IMR-90 (cell line): ENCODE results near the gene CRISPLD2. TPM values are rescaled to one million over a fixed set of nuclear protein-coding genes. Genes with fewer than 3 reads are reported as not detected.
A peak's percentile ranks its signal among the peaks of the same experiment; 100 is the strongest.

ENCODE experiments used
- ATAC-seq: fragments of 200-7000 bp; cut with Tn5 transposase; 2 replicates; pipeline ENCODE4 v1.9.1; 2020; ENCODE audit warnings: low read depth, mild to moderate bottlenecking, moderate library complexity
- BruUV-seq: library from RNA; stranded (reverse); fragments of 400-500 nt; replicated peaks from 2 replicates; lab custom pipeline; 2021; lab: Mats Ljungman, UMichigan
- CTCF ChIA-PET: fragments of 300-600 bp; formaldehyde crosslinking; extraction: SDS; loops from one replicate; lab custom pipeline; 2021; ENCODE audit warnings: antibody characterized with exemption; lab: Yijun Ruan, JAX
- POLR2A ChIA-PET: fragments of 300-600 bp; sonication (Branson Sonifier 250); formaldehyde crosslinking; loops from one replicate; lab custom pipeline; 2022; ENCODE audit warnings: antibody characterized with exemption; ENCODE audit not compliant: unreplicated experiment; lab: Charles Lee
- DNase-seq: peaks from one replicate; pipeline ENCODE4 v3.0.0; 2013
- H2AFZ ChIP-seq: replicated peaks from 2 replicates; pipeline ENCODE3; 2013; ENCODE audit warnings: low read length, mild to moderate bottlenecking; ENCODE audit not compliant: poor library complexity
- H2AK5ac ChIP-seq: 2 replicates; pipeline ENCODE4 v1.6.1; 2013; ENCODE audit warnings: low read depth, low read length, inconsistent platforms
- H2AK9ac ChIP-seq: replicated peaks from 2 replicates; pipeline ENCODE3; 2013; ENCODE audit warnings: mild to moderate bottlenecking, low read depth, low read length, moderate library complexity; ENCODE audit not compliant: poor library complexity
- H2BK120ac ChIP-seq: 2 replicates; pipeline ENCODE4 v1.6.1; 2013; ENCODE audit warnings: low read depth, low read length, inconsistent platforms
- H2BK15ac ChIP-seq: 3 replicates; pipeline ENCODE4 v1.6.1; 2013; ENCODE audit warnings: low read depth, low read length, inconsistent platforms
- H2BK20ac ChIP-seq: 2 replicates; pipeline ENCODE4 v1.6.1; 2013; ENCODE audit warnings: low read depth, mild to moderate bottlenecking, inconsistent platforms, low read length, moderate library complexity
- H2BK5ac ChIP-seq: 2 replicates; pipeline ENCODE4 v1.6.1; 2013; ENCODE audit warnings: mild to moderate bottlenecking, low read depth, low read length, inconsistent platforms; ENCODE audit not compliant: poor library complexity, severe bottlenecking
- H3K14ac ChIP-seq: replicated peaks from 2 replicates; pipeline ENCODE4 v1.6.1; 2013; ENCODE audit warnings: low read depth, low read length, inconsistent platforms
- H3K18ac ChIP-seq: 2 replicates; pipeline ENCODE4 v1.6.1; 2013; ENCODE audit warnings: low read depth, low read length, control low read depth
- H3K23ac ChIP-seq: 2 replicates; pipeline ENCODE4 v1.6.1; 2013; ENCODE audit warnings: low read depth, low read length, inconsistent platforms
- H3K27ac ChIP-seq: 2 replicates; pipeline ENCODE4 v1.5.1; 2013; ENCODE audit warnings: mild to moderate bottlenecking, control low read depth, low read length; ENCODE audit not compliant: insufficient read depth
- H3K27me3 ChIP-seq: 2 replicates; pipeline ENCODE4 v1.6.1; 2013; ENCODE audit warnings: low read length; ENCODE audit not compliant: control insufficient read depth, insufficient read depth
- H3K36me3 ChIP-seq: 2 replicates; pipeline ENCODE4 v1.6.1; 2013; ENCODE audit warnings: low read length, mixed read lengths; ENCODE audit not compliant: control insufficient read depth, insufficient read depth
- H3K4ac ChIP-seq: 2 replicates; pipeline ENCODE4 v1.6.1; 2013; ENCODE audit warnings: low read depth, low read length, inconsistent platforms
- H3K4me1 ChIP-seq: 2 replicates; pipeline ENCODE4 v1.6.1; 2013; ENCODE audit warnings: low read length, mixed read lengths; ENCODE audit not compliant: control insufficient read depth, insufficient read depth
- H3K4me2 ChIP-seq: 2 replicates; pipeline ENCODE4 v1.6.1; 2013; ENCODE audit warnings: low read depth, mild to moderate bottlenecking, control low read depth, low read length, moderate library complexity
- H3K4me3 ChIP-seq: 2 replicates; pipeline ENCODE4 v1.5.1; 2013; ENCODE audit warnings: low read depth, mild to moderate bottlenecking, control low read depth, low read length, moderate library complexity; ENCODE audit not compliant: insufficient read depth
- H3K56ac ChIP-seq: 2 replicates; pipeline ENCODE4 v1.6.1; 2013; ENCODE audit warnings: low read length, inconsistent platforms; ENCODE audit not compliant: insufficient read depth; ENCODE audit errors: extremely low read depth
- H3K79me1 ChIP-seq, 2 experiments: 2 replicates each; pipeline ENCODE4 v1.6.1; 2013; ENCODE audit warnings: low read length in 2 of 2, inconsistent platforms in 1 of 2, low read depth in 1 of 2
- H3K9ac ChIP-seq: 2 replicates; pipeline ENCODE4 v1.6.1; 2013; ENCODE audit warnings: low read depth, low read length, control low read depth
- H3K9me1 ChIP-seq: 2 replicates; pipeline ENCODE4 v1.6.1; 2013; ENCODE audit warnings: low read length, inconsistent platforms; ENCODE audit not compliant: insufficient read depth
- H3K9me3 ChIP-seq: 2 replicates; pipeline ENCODE4 v1.6.1; 2013; ENCODE audit warnings: low read length; ENCODE audit not compliant: control insufficient read depth, insufficient read depth
- H4K20me1 ChIP-seq: 2 replicates; pipeline ENCODE4 v1.6.1; 2013; ENCODE audit warnings: low read length, inconsistent platforms; ENCODE audit not compliant: insufficient read depth
- H4K5ac ChIP-seq: 2 replicates; pipeline ENCODE4 v1.6.1; 2013; ENCODE audit warnings: mild to moderate bottlenecking, low read depth, low read length, control low read depth
- H4K8ac ChIP-seq, 2 experiments: 2 replicates each; pipeline ENCODE4 v1.6.1; 2013; ENCODE audit warnings: low read depth in 2 of 2, low read length in 2 of 2, control low read depth in 1 of 2, inconsistent platforms in 1 of 2
- H4K91ac ChIP-seq: 2 replicates; pipeline ENCODE4 v1.6.1; 2013; ENCODE audit warnings: low read depth, low read length, inconsistent platforms; ENCODE audit not compliant: insufficient read depth
- BHLHE40 ChIP-seq: fragments of 150-350 bp; IDR thresholded peaks from 2 replicates; pipeline ENCODE4 v1.6.1; 2016; ENCODE audit warnings: mild to moderate bottlenecking, low read depth, low read length
- CEBPB ChIP-seq: IDR thresholded peaks from 2 replicates; pipeline ENCODE4 v1.6.1; 2012; ENCODE audit warnings: low read depth, low read length, improper control_type of control experiment
- CHD1 ChIP-seq: IDR thresholded peaks from 2 replicates; pipeline ENCODE4 v1.6.1; 2012; ENCODE audit warnings: low read depth, low read length, improper control_type of control experiment
- FOS ChIP-seq: fragments of 150-350 bp; IDR thresholded peaks from 2 replicates; pipeline ENCODE4 v1.6.1; 2016; ENCODE audit warnings: low read depth, low read length
- MAZ ChIP-seq: IDR thresholded peaks from 2 replicates; pipeline ENCODE4 v1.6.1; 2012; ENCODE audit warnings: low read depth, mild to moderate bottlenecking, low read length, improper control_type of control experiment, moderate library complexity, borderline replicate concordance
- NFE2L2 ChIP-seq: fragments of 150-350 bp; IDR thresholded peaks from 2 replicates; pipeline ENCODE4 v1.6.1; 2016; ENCODE audit warnings: low read depth, mild to moderate bottlenecking, low read length
- POLR2A ChIP-seq: IDR thresholded peaks from 2 replicates; pipeline ENCODE4 v1.6.1; 2012; ENCODE audit warnings: mild to moderate bottlenecking, low read depth, low read length
- WGBS, 2 experiments: methylation state at CpG; one replicate each; pipeline versions ENCODE4 v1.1.5 to v1.1.7; 2013; ENCODE audit warnings: missing lambda C conversion rate in 2 of 2; ENCODE audit not compliant: insufficient read length in 1 of 2; ENCODE audit errors: extremely low coverage in 2 of 2; 5-methylcytosine and 5-hydroxymethylcytosine counted together
- dilution Hi-C: fragments of 300-500 bp; cut with HindIII; formaldehyde crosslinking; loops from one replicate; pipeline ENCODE4 v1.14.3; 2018; ENCODE audit warnings: low sequenced_read_pairs; ENCODE audit not compliant: unreplicated experiment
- in situ Hi-C: fragments of 300-500 bp; cut with MboI; formaldehyde crosslinking; loops from 3 replicates; pipeline ENCODE4 v1.14.3; 2019; ENCODE audit warnings: low sequenced_read_pairs, inconsistent platforms, mixed read lengths
- intact Hi-C: fragments of 100-400 bp; cut with micrococcal nuclease; formaldehyde crosslinking; loops from 2 replicates; pipeline ENCODE4 v1.10.0; 2022
- polyA plus RNA-seq, 3 experiments: library from polyadenylated mRNA; depleted of rRNA; stranded (reverse); fragments of >200 nt; gene quantifications; 2 replicates each; pipeline ENCODE4 v1.2.3, GENCODE V29; 2012; ENCODE audit warnings: low replicate concordance in 1 of 3
- total RNA-seq: library from RNA; depleted of rRNA; stranded (reverse); fragments of >200 nt; gene quantifications from 2 replicates; pipeline ENCODE4 v1.2.3, GENCODE V29; 2012
- TF ChIP-seq, protein P1 (sequence below): fragments of 150-350 bp; IDR thresholded peaks from 2 replicates; pipeline ENCODE4 v1.6.1; 2017; ENCODE audit warnings: mild to moderate bottlenecking, antibody characterized with exemption, low read length, low read depth
- TF ChIP-seq, protein P2 (sequence below): fragments of 150-350 bp; IDR thresholded peaks from 2 replicates; pipeline ENCODE4 v1.6.1; 2016; ENCODE audit warnings: low read depth, mild to moderate bottlenecking, low read length, moderate library complexity, borderline replicate concordance

Gene CRISPLD2
- total and polyA plus RNA-seq, 2 of the 4 experiments (the other 2 are of a cell fraction) = 23.1 to 37.5 TPM

DNA sequence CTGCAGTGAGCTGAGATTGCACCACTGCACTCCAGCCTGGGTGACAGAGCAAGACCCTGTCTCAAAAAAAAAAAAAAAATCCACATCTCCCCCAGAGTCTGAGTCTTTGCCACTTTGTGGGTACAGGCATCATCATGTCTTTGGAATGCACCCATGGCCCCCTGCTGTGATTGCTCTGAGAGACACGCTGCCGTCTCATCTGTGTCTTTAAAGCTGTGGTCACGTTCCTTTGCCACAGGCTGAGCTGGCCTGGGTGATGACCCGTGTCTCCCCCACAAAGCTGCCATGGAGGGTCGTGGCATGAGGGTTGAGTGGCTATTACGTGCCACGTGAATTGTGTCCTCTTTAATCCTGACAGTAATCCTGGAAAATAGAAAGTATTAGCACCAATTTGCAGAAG lies 20.2 kb downstream of the CRISPLD2 start:
- no peak overlapping the region for H2AFZ ChIP-seq
- in situ Hi-C loops = no loop called here
- no peak overlapping the region for H3K4me3 ChIP-seq
- H2BK5ac ChIP-seq = peak overlapping the region; percentile 51
- peak overlapping the region; percentile 45; the same call in 1 of the 2 replicates for H3K4me2 ChIP-seq
- POLR2A ChIA-PET = interaction anchor here (1.1 kb wide), 1 partner anchor 20 kb away, joined by 3 read pairs; the partner anchor contains the start of gene CRISPLD2
- H2AK5ac ChIP-seq = peak overlapping the region; percentile 98
- dilution Hi-C loops = no loop called here
- no peak overlapping the region for H3K9ac ChIP-seq
- no peak overlapping the region; the same call in 1 of the 2 replicates for H3K56ac ChIP-seq
- intact Hi-C loops = loop anchor here (5.0 kb wide), 1 partner anchor 112 kb away; no protein-coding TSS in a partner anchor
- H3K27ac ChIP-seq = no peak overlapping the region; the same call in 1 of the 2 replicates
- peak overlapping the region; percentile 77; the same call in 1 of the 2 replicates for H3K18ac ChIP-seq
- DNase-seq (peak; percentile 86), ATAC-seq (peak; percentile 7)
- H3K79me1 ChIP-seq = peaks cover 19 to 64% of the 10 kb centered on the region in 2 experiments; a peak in 3 of 4 replicates
- H4K5ac ChIP-seq = no peak overlapping the region; the same call in 1 of the 2 replicates
- BruUV-seq = no TSS peak
- peaks cover 43% of the 10 kb centered on the region for H3K36me3 ChIP-seq
- H3K4me1 ChIP-seq = peaks cover 36% of the 10 kb centered on the region
- H2BK15ac ChIP-seq = peak overlapping the region; percentile 41; the same call in 1 of the 3 replicates
- peak overlapping the region; percentile 81 for H4K91ac ChIP-seq
- H2BK20ac ChIP-seq = peak overlapping the region; percentile 71; the same call in 1 of the 2 replicates
- H3K14ac ChIP-seq = peak overlapping the region; percentile 64
- H4K8ac ChIP-seq = peak overlapping the region; percentile 3 to 50; a peak in 2 of 4 replicates
- H3K9me1 ChIP-seq = peaks cover 32% of the 10 kb centered on the region
- peak overlapping the region; percentile 15 for H3K23ac ChIP-seq
- peak; percentile 34; the same call in 1 of the 2 replicates for TF ChIP-seq NFE2L2
- TF ChIP-seq CHD1 = no peak
- TF ChIP-seq FOS = peak; percentile 60
- TF ChIP-seq, protein P1, sequence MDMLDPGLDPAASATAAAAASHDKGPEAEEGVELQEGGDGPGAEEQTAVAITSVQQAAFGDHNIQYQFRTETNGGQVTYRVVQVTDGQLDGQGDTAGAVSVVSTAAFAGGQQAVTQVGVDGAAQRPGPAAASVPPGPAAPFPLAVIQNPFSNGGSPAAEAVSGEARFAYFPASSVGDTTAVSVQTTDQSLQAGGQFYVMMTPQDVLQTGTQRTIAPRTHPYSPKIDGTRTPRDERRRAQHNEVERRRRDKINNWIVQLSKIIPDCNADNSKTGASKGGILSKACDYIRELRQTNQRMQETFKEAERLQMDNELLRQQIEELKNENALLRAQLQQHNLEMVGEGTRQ = peak; percentile 32; the same call in 1 of the 2 replicates
- TF ChIP-seq, protein P2, sequence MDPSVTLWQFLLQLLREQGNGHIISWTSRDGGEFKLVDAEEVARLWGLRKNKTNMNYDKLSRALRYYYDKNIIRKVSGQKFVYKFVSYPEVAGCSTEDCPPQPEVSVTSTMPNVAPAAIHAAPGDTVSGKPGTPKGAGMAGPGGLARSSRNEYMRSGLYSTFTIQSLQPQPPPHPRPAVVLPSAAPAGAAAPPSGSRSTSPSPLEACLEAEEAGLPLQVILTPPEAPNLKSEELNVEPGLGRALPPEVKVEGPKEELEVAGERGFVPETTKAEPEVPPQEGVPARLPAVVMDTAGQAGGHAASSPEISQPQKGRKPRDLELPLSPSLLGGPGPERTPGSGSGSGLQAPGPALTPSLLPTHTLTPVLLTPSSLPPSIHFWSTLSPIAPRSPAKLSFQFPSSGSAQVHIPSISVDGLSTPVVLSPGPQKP = no peak
- peak; percentile 56 for TF ChIP-seq CEBPB
- TF ChIP-seq POLR2A = 0 out of 2 replicates have a peak, but pooled peaks have one; percentile 6
- no peak for TF ChIP-seq MAZ
- TF ChIP-seq BHLHE40 = peak; percentile 97
- H3K4ac ChIP-seq = peak overlapping the region; percentile 82
- H3K27me3 ChIP-seq = no peaks in the 10 kb centered on the region
- H2AK9ac ChIP-seq = no peak overlapping the region
- H4K20me1 ChIP-seq = peaks cover 3% of the 10 kb centered on the region; the same call in 1 of the 2 replicates
- peak overlapping the region; percentile 36 for H2BK120ac ChIP-seq
- CTCF ChIA-PET = interaction anchor here (1.1 kb wide), 1 partner anchor 85 kb away, joined by 3 read pairs; no protein-coding TSS in a partner anchor
- WGBS, 2 experiments = 0% methylated on average over 1 of the region's 7 CpGs; no CpG with 5 or more reads in 1 of the 2 experiments
- H3K9me3 ChIP-seq = no peaks in the 10 kb centered on the region
